Mucosa of descending colon (tissue), 3 donors: Measurements from ENCODE around the gene OVAAL. TPM values are rescaled to one million over a fixed set of nuclear protein-coding genes. Genes with fewer than 3 reads are reported as not detected.

ENCODE experiments used
- ATAC-seq: fragments of 200-7000 bp; cut with Tn5 transposase; one replicate; pipeline ENCODE4 v1.9.1; 2020; ENCODE audit warnings: mild to moderate bottlenecking, moderate library complexity
- DNase-seq, 3 donors: peaks; one replicate each; pipeline ENCODE4 v3.0.0-alpha.2; 2020
- H3K36me3 ChIP-seq: fragments of 200-600 bp; one replicate; pipeline ENCODE4 v1.8.0; 2021; ENCODE audit warnings: low read depth, mild to moderate bottlenecking
- H3K4me1 ChIP-seq: fragments of 200-600 bp; one replicate; pipeline ENCODE4 v1.8.0; 2021; ENCODE audit warnings: low read depth, mild to moderate bottlenecking
- H3K4me3 ChIP-seq: fragments of 200-600 bp; one replicate; pipeline ENCODE4 v1.8.0; 2021; ENCODE audit warnings: mild to moderate bottlenecking
- H3K9me3 ChIP-seq: fragments of 200-600 bp; one replicate; pipeline ENCODE4 v1.8.0; 2021; ENCODE audit warnings: mild to moderate bottlenecking
- CTCF ChIP-seq: fragments of 200-600 bp; IDR thresholded peaks from one replicate; pipeline ENCODE4 v1.8.0; 2022; ENCODE audit warnings: antibody characterized with exemption, mild to moderate bottlenecking
- intact Hi-C, 2 donors: fragments of 100-400 bp; cut with DNase I in 1 of 2; cut with micrococcal nuclease in 1 of 2; formaldehyde crosslinking; loops; one replicate each; pipeline versions ENCODE4 v1.11.0 to v1.11.1; 2022; cut with DNase I, micrococcal nuclease
- total RNA-seq, 3 donors: library from RNA; stranded (reverse); fragmentation: NEBNext Ultra II Directional in 2 of 3; extraction: Animal tissue kit (Norgen Biotek cat#: 25700) in 2 of 3; gene quantifications; one replicate each; pipeline versions ENCODE4 v1.2.1 to v1.2.4, GENCODE V29; 2021 to 2023
- donor health status: DM: no; HTN: no; CAD: no; lungs with moderate emphysema.
- donor health status: DM: no; HTN: no; CAD: no.
- donor health status: DM: no; HTN: yes; CAD: no.

The OVAAL gene
- total RNA-seq, 3 donors from 2014 or later: not detected

- H3K4me1 ChIP-seq: no peaks in the 10 kb centered on the region
- no peak for TF ChIP-seq CTCF
- no peak overlapping the region for H3K4me3 ChIP-seq
- intact Hi-C loops: no loop called here
- no peaks in the 10 kb centered on the region for H3K36me3 ChIP-seq
- DNase-seq (no peak), ATAC-seq (peak; percentile 21)
- no peaks in the 10 kb centered on the region for H3K9me3 ChIP-seq
These were observed 31.6 kb upstream of the OVAAL start for GRCh38 chr1:180527101-180527669.

- no peak overlapping the region for H3K4me3 ChIP-seq
- DNase-seq (no peak), ATAC-seq (no peak)
- H3K4me1 ChIP-seq: no peaks in the 10 kb centered on the region
- TF ChIP-seq CTCF: no peak
- intact Hi-C loops: no loop called here
- no peaks in the 10 kb centered on the region for H3K9me3 ChIP-seq
- no peaks in the 10 kb centered on the region for H3K36me3 ChIP-seq
These were observed 29.8 kb upstream of the OVAAL start for GRCh38 chr1:180528868-180529470.

- H3K4me1 ChIP-seq: no peaks in the 10 kb centered on the region
- no peak for TF ChIP-seq CTCF
- no peaks in the 10 kb centered on the region for H3K9me3 ChIP-seq
- DNase-seq: peak in 1 of 3 donors; percentile 33
- H3K36me3 ChIP-seq: no peaks in the 10 kb centered on the region
- peak; percentile 90 for ATAC-seq
- intact Hi-C loops: loop anchor here (5.0 to 10.0 kb wide), 3 partner anchors 332 to 644 kb away; no protein-coding TSS in a partner anchor
- H3K4me3 ChIP-seq: no peak overlapping the region
These were observed 28.3 kb upstream of the OVAAL start for GRCh38 chr1:180530501-180530900.

GRCh38 chr1:180532854-180533253 lies 25.9 kb upstream of the OVAAL start:
- H3K36me3 ChIP-seq: no peaks in the 10 kb centered on the region
- no peak for TF ChIP-seq CTCF
- no peak overlapping the region for H3K4me3 ChIP-seq
- DNase-seq: no peak
- intact Hi-C loops: loop anchor here (5.0 to 10.0 kb wide), 3 partner anchors 329 to 642 kb away; no protein-coding TSS in a partner anchor
- no peak for ATAC-seq
- no peaks in the 10 kb centered on the region for H3K9me3 ChIP-seq
- H3K4me1 ChIP-seq: no peaks in the 10 kb centered on the region

GRCh38 chr1:180533266-180533987 lies 25.3 kb upstream of the OVAAL start:
- Histone ChIP-seq H3K36me3 (no peaks in the 10 kb centered on the region), H3K9me3 (no peaks in the 10 kb centered on the region), H3K4me1 (no peaks in the 10 kb centered on the region), H3K4me3 (no peak overlapping the region)
- intact Hi-C loops: loop anchor here (5.0 to 10.0 kb wide), 3 partner anchors 329 to 641 kb away; no protein-coding TSS in a partner anchor
- peak; percentile 86 for ATAC-seq
- DNase-seq: peak; percentile 52 to 85 (median 75)
- TF ChIP-seq CTCF: peak; percentile 70
